Type B pancreatic cell (in vitro differentiated cells): Measurements from ENCODE around the gene PRKACB. TPM values are rescaled to one million over a fixed set of nuclear protein-coding genes. Genes with fewer than 3 reads are reported as not detected.

Experiments
- DNase-seq: peaks from one replicate; pipeline ENCODE4 v3.0.0; 2021; ENCODE audit warnings: mixed read lengths; ENCODE audit not compliant: unreplicated experiment; ENCODE audit errors: extremely low spot score
- H3K27ac Mint-ChIP-seq: 2 replicates; pipeline ENCODE4 v1.8.0; 2021; ENCODE audit warnings: mild to moderate bottlenecking, mixed read lengths
- H3K27me3 Mint-ChIP-seq: 2 replicates; pipeline ENCODE4 v1.8.0; 2021; ENCODE audit warnings: mixed read lengths
- H3K36me3 Mint-ChIP-seq: 2 replicates; pipeline ENCODE4 v1.8.0; 2021; ENCODE audit warnings: mixed read lengths
- H3K4me1 Mint-ChIP-seq: one replicate; pipeline ENCODE4 v1.8.0; 2021; ENCODE audit warnings: mixed read lengths; ENCODE audit not compliant: unreplicated experiment
- H3K4me3 Mint-ChIP-seq: 2 replicates; pipeline ENCODE4 v1.8.0; 2021; ENCODE audit warnings: mild to moderate bottlenecking, mixed read lengths
- H3K9me3 Mint-ChIP-seq: 2 replicates; pipeline ENCODE4 v1.8.0; 2021; ENCODE audit warnings: mixed read lengths
- total RNA-seq: library from RNA; stranded (reverse); gene quantifications from 2 replicates; pipeline ENCODE4 v1.2.1, GENCODE V29; 2021; ENCODE audit warnings: low replicate concordance
- TF ChIP-seq, protein P1 (sequence below): fragments of 200-600 bp; sonication (generic); conservative IDR thresholded peaks from 2 replicates; pipeline ENCODE4 v1.5.0; 2021; ENCODE audit warnings: antibody characterized with exemption, mild to moderate bottlenecking

Gene PRKACB
- total RNA-seq, 1 donor from 2014 or later = 36.0 TPM

DNA sequence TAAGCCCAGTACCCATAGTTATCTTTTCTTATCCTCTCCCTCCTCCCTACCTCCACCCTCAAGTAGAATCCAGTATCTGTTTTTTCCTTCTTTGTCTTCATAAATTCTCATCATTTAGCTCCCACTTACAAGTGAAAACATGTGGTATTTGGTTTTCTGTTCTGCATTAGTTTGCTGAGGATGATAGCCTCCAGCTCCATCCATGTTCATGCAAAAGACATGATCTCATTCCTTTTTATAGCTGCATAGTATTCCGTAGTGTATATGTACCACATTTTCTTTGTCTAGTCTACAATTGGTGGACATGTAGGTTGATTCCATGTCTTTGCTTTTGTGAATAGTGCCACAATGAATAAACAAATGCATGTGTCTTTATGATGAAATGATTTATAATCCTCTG, 55.2 kb downstream of the PRKACB start:
- no peaks in the 10 kb centered on the region for H3K9me3 Mint-ChIP-seq
- TF ChIP-seq, protein P1, sequence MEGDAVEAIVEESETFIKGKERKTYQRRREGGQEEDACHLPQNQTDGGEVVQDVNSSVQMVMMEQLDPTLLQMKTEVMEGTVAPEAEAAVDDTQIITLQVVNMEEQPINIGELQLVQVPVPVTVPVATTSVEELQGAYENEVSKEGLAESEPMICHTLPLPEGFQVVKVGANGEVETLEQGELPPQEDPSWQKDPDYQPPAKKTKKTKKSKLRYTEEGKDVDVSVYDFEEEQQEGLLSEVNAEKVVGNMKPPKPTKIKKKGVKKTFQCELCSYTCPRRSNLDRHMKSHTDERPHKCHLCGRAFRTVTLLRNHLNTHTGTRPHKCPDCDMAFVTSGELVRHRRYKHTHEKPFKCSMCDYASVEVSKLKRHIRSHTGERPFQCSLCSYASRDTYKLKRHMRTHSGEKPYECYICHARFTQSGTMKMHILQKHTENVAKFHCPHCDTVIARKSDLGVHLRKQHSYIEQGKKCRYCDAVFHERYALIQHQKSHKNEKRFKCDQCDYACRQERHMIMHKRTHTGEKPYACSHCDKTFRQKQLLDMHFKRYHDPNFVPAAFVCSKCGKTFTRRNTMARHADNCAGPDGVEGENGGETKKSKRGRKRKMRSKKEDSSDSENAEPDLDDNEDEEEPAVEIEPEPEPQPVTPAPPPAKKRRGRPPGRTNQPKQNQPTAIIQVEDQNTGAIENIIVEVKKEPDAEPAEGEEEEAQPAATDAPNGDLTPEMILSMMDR = no peak
- H3K27me3 Mint-ChIP-seq = no peaks in the 10 kb centered on the region
- peaks cover 2% of the 10 kb centered on the region for H3K4me1 Mint-ChIP-seq
- H3K4me3 Mint-ChIP-seq = no peak overlapping the region
- no peak for DNase-seq
- H3K27ac Mint-ChIP-seq = no peak overlapping the region
- H3K36me3 Mint-ChIP-seq = peaks cover 13% of the 10 kb centered on the region

DNA sequence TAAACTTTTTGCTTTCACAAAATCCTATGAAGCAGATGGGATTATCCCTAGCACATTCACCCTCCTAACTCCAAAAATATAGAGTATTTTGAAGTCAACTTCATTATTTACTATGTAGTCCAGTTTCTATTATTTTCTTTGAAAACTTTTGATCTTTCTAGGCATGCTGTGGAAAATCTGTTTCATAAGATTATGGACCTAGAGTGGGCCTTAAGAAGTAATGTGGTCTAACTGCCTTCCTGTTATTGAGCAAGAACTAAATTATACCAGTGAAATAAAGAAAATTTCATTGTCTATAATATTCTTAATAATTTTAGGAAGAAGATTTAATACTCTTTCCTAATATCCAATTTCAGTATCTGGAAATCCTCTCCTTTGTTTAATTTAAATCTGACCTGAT, 58.1 kb downstream of the PRKACB start:
- Mint-ChIP-seq H3K27ac (no peak overlapping the region), H3K36me3 (peaks cover 24% of the 10 kb centered on the region), H3K9me3 (no peaks in the 10 kb centered on the region), H3K4me1 (peaks cover 7% of the 10 kb centered on the region), H3K4me3 (no peak overlapping the region), H3K27me3 (no peaks in the 10 kb centered on the region)
- no peak for DNase-seq
- TF ChIP-seq, protein P1 = no peak

DNA sequence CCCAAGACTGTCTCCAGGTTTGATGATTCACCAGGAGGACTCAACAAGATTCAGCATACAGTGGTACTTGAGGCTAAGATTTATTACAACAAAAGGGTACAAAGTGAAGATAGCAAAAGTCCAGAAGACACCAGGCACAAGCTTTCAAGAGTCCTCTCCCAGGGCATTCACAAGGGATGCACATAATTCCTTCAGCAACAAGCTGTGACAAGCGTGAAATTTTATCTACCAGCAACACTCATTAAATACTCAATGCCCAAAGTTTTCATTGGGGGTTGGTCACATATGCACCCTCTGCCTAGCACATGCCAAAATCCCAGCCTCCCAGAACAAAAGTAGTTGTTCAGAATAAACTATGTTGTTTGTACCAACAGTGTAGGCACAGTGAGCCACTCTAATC, 62.3 kb downstream of the PRKACB start:
- no peaks in the 10 kb centered on the region for H3K27me3 Mint-ChIP-seq
- TF ChIP-seq, protein P1 = no peak
- DNase-seq = no peak
- H3K27ac Mint-ChIP-seq = no peak overlapping the region
- peaks cover 7% of the 10 kb centered on the region for H3K4me1 Mint-ChIP-seq
- H3K36me3 Mint-ChIP-seq = peaks cover 17% of the 10 kb centered on the region
- H3K4me3 Mint-ChIP-seq = no peak overlapping the region
- no peaks in the 10 kb centered on the region for H3K9me3 Mint-ChIP-seq

DNA sequence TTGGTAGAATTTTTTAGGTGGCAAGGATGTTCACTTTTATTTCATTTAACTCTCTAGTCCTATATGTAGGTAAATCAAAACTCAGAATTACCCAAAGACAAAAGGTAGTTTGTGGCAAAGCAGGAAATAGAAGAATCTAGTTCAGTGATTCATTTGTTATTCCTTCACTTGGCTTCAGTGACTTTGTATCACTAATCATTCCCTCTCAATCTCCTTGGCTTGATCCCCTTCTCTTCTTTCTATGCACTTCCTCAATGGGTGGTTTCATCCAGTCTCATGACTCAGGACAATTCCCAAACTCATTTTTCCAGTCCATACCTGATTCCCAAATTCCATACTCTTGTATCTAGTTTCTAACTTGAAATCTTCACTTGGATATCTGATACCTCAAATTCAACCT, 64.9 kb downstream of the PRKACB start:
- H3K27me3 Mint-ChIP-seq = no peaks in the 10 kb centered on the region
- H3K36me3 Mint-ChIP-seq = peaks cover 17% of the 10 kb centered on the region
- no peak for DNase-seq
- H3K4me1 Mint-ChIP-seq = peaks cover 7% of the 10 kb centered on the region
- H3K27ac Mint-ChIP-seq = no peak overlapping the region
- H3K9me3 Mint-ChIP-seq = no peaks in the 10 kb centered on the region
- no peak overlapping the region for H3K4me3 Mint-ChIP-seq
- TF ChIP-seq, protein P1 = no peak

DNA sequence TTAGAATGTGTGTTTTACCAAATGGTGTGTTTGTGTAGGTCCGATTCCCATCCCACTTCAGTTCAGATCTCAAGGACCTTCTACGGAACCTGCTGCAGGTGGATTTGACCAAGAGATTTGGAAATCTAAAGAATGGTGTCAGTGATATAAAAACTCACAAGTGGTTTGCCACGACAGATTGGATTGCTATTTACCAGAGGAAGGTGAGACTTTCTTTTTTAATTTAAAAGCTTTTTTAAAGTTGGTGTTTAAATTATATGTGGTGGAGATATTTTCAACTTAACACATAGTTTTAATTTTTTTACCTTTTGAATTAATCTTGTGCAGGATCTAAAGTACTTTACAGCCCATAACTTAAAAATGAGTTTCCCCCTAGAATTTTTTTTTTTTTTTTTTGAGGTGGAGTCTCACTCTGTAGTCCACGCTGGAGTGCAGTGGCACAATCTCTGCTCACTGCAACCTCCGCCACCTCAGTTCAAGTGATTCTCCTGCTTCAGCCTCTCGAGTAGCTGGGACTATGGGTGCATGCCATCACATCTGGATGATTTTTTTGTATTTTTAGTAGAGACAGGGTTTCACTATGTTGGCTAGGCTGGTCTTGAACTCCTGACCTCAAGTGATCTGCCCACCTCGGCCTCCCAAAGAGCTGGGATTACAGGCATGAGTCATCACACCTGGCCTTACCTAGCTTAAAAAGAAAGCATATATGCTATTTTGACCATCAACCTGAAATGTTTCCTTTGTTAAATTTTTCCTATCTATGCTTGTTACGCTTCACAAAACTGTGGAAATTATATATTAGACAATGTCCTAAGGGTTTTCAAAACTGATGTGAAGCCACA, 70.3 kb downstream of the PRKACB start:
- Mint-ChIP-seq H3K36me3 (peaks cover 12% of the 10 kb centered on the region), H3K27ac (no peak overlapping the region)

More for the DNA sequence above, 70.3 kb downstream of the PRKACB start:
- no peaks in the 10 kb centered on the region for H3K27me3 Mint-ChIP-seq
- TF ChIP-seq, protein P1 = no peak
- DNase-seq = no peak
- H3K4me3 Mint-ChIP-seq = no peak overlapping the region
- no peaks in the 10 kb centered on the region for H3K4me1 Mint-ChIP-seq
- no peaks in the 10 kb centered on the region for H3K9me3 Mint-ChIP-seq
